Cerebellar cortex (tissue), 1 donor: ENCODE measurements around the gene IGSF5.
"Not testable (repeated sequence)": the region's sequence is repeated elsewhere in the genome, so short reads cannot be mapped to it uniquely, and the experiment has no call there.

Experiments used
- DNase-seq: peaks from one replicate; pipeline ENCODE4 v3.0.0-alpha.2; 2015; ENCODE audit warnings: low spot score

IGSF5 gene

GRCh38 chr21:39744883-39745282 lies at the start of gene IGSF5:
Gene IGSF5, plus strand, starts transcription at chr21:39745183. Its CDS starts 327 bp downstream, at chr21:39745510.
- not testable (repeated sequence) for DNase-seq

- DNase-seq, result no peak
Observed at GRCh38 chr21:39696196-39696595, 48.8 kb upstream of the IGSF5 start.

GRCh38 chr21:39696618-39697017 lies 48.4 kb upstream of the IGSF5 start:
- DNase-seq, result no peak

GRCh38 chr21:39700318-39700717 lies 44.7 kb upstream of the IGSF5 start:
- no peak for DNase-seq

- no peak for DNase-seq
Observed at GRCh38 chr21:39703578-39703977, 41.4 kb upstream of the IGSF5 start.

GRCh38 chr21:39705849-39706248 lies 39.1 kb upstream of the IGSF5 start:
- no peak for DNase-seq

GRCh38 chr21:39707316-39707715 lies 37.7 kb upstream of the IGSF5 start:
- no peak for DNase-seq

GRCh38 chr21:39710866-39711265 lies 34.1 kb upstream of the IGSF5 start:
- no peak for DNase-seq

- DNase-seq, result no peak
Observed at GRCh38 chr21:39712273-39712672, 32.7 kb upstream of the IGSF5 start.

GRCh38 chr21:39712976-39713375 lies 32.0 kb upstream of the IGSF5 start:
- no peak for DNase-seq

- no peak for DNase-seq
Observed at GRCh38 chr21:39713905-39714304, 31.1 kb upstream of the IGSF5 start.

GRCh38 chr21:39714331-39714730 lies 30.7 kb upstream of the IGSF5 start:
- no peak for DNase-seq

- peak; percentile 33 for DNase-seq
Observed at GRCh38 chr21:39715804-39716397, 29.1 kb upstream of the IGSF5 start.

- no peak for DNase-seq
Observed at GRCh38 chr21:39720126-39720778, 24.7 kb upstream of the IGSF5 start.

- DNase-seq, result no peak
Observed at GRCh38 chr21:39721885-39722284, 23.1 kb upstream of the IGSF5 start.

GRCh38 chr21:39724944-39725343 lies 20.0 kb upstream of the IGSF5 start:
- DNase-seq, result no peak

- no peak for DNase-seq
Observed at GRCh38 chr21:39726133-39726532, 18.9 kb upstream of the IGSF5 start.

GRCh38 chr21:39727401-39728120 lies 17.4 kb upstream of the IGSF5 start:
- no peak for DNase-seq

- no peak for DNase-seq
Observed at GRCh38 chr21:39728341-39728740, 16.6 kb upstream of the IGSF5 start.

GRCh38 chr21:39730418-39731157 lies 14.4 kb upstream of the IGSF5 start:
- DNase-seq, result no peak

GRCh38 chr21:39736716-39737115 lies 8.3 kb upstream of the IGSF5 start:
- no peak for DNase-seq

GRCh38 chr21:39737376-39738000 lies 7.5 kb upstream of the IGSF5 start:
- DNase-seq, result no peak
